ENCODE measurements around the gene SOS1.

SOS1 gene

GRCh38 chr2:39136799-39137198 lies 15.9 kb upstream of the SOS1 start:
- Histone ChIP-seq H3K4me3 (ENCODE audit: low read length) (no peak overlapping the region), H3K9me3 (ENCODE audit: control insufficient read depth, low read length) (no peaks in the 10 kb centered on the region), H3K27me3 (ENCODE audit: control insufficient read depth, insufficient read depth, low read length) (no peaks in the 10 kb centered on the region), H3K4me1 (ENCODE audit: control insufficient read depth, insufficient read depth, low read length) (no peaks in the 10 kb centered on the region), H3K36me3 (ENCODE audit: control insufficient read depth, insufficient read depth, low read length) (no peaks in the 10 kb centered on the region), H3K9ac (ENCODE audit: low read length) (no peak overlapping the region)

- Histone ChIP-seq H3K27me3 (ENCODE audit: control insufficient read depth, insufficient read depth, low read length) (no peaks in the 10 kb centered on the region), H3K9ac (ENCODE audit: low read length) (no peak overlapping the region), H3K9me3 (ENCODE audit: control insufficient read depth, low read length) (no peaks in the 10 kb centered on the region), H3K4me3 (ENCODE audit: low read length) (no peak overlapping the region), H3K36me3 (ENCODE audit: control insufficient read depth, insufficient read depth, low read length) (no peaks in the 10 kb centered on the region), H3K4me1 (ENCODE audit: control insufficient read depth, insufficient read depth, low read length) (no peaks in the 10 kb centered on the region)
These were observed 14.9 kb upstream of the SOS1 start for GRCh38 chr2:39135690-39136259.

- no peaks in the 10 kb centered on the region for H3K9me3 ChIP-seq (ENCODE audit: control insufficient read depth, low read length)
- no peaks in the 10 kb centered on the region for H3K36me3 ChIP-seq (ENCODE audit: control insufficient read depth, insufficient read depth, low read length)
- no peaks in the 10 kb centered on the region for H3K27me3 ChIP-seq (ENCODE audit: control insufficient read depth, insufficient read depth, low read length)
- no peak overlapping the region for H3K9ac ChIP-seq (ENCODE audit: low read length)
- no peak overlapping the region for H3K4me3 ChIP-seq (ENCODE audit: low read length)
- no peaks in the 10 kb centered on the region for H3K4me1 ChIP-seq (ENCODE audit: control insufficient read depth, insufficient read depth, low read length)
These were observed 12.5 kb upstream of the SOS1 start for GRCh38 chr2:39133215-39133851.

- no peak overlapping the region for H3K4me3 ChIP-seq (ENCODE audit: low read length)
These were observed 8.1 kb upstream of the SOS1 start for GRCh38 chr2:39128919-39129391.

GRCh38 chr2:39127973-39128372 lies 7.1 kb upstream of the SOS1 start:
- H3K9ac ChIP-seq (ENCODE audit: low read length) = no peak overlapping the region
- H3K36me3 ChIP-seq (ENCODE audit: control insufficient read depth, insufficient read depth, low read length) = no peaks in the 10 kb centered on the region
- H3K27me3 ChIP-seq (ENCODE audit: control insufficient read depth, insufficient read depth, low read length) = no peaks in the 10 kb centered on the region
- H3K9me3 ChIP-seq (ENCODE audit: control insufficient read depth, low read length) = no peaks in the 10 kb centered on the region
- peaks cover 1% of the 10 kb centered on the region for H3K4me1 ChIP-seq (ENCODE audit: control insufficient read depth, insufficient read depth, low read length)
- H3K4me3 ChIP-seq (ENCODE audit: low read length) = no peak overlapping the region

More at GRCh38 chr2:39128919-39129391, 8.1 kb upstream of the SOS1 start:
- no peaks in the 10 kb centered on the region for H3K9me3 ChIP-seq (ENCODE audit: control insufficient read depth, low read length)
- H3K36me3 ChIP-seq (ENCODE audit: control insufficient read depth, insufficient read depth, low read length) = no peaks in the 10 kb centered on the region
- H3K4me1 ChIP-seq (ENCODE audit: control insufficient read depth, insufficient read depth, low read length) = no peaks in the 10 kb centered on the region
- H3K9ac ChIP-seq (ENCODE audit: low read length) = no peak overlapping the region
- H3K27me3 ChIP-seq (ENCODE audit: control insufficient read depth, insufficient read depth, low read length) = no peaks in the 10 kb centered on the region

GRCh38 chr2:39124746-39125057 lies 3.9 kb upstream of the SOS1 start:
- H3K36me3 ChIP-seq (ENCODE audit: control insufficient read depth, insufficient read depth, low read length) = no peaks in the 10 kb centered on the region
- H3K27me3 ChIP-seq (ENCODE audit: control insufficient read depth, insufficient read depth, low read length) = no peaks in the 10 kb centered on the region
- H3K9ac ChIP-seq (ENCODE audit: low read length) = peak overlapping the region; percentile 84
- H3K4me3 ChIP-seq (ENCODE audit: low read length) = peak overlapping the region; percentile 81
- H3K9me3 ChIP-seq (ENCODE audit: control insufficient read depth, low read length) = no peaks in the 10 kb centered on the region
- H3K4me1 ChIP-seq (ENCODE audit: control insufficient read depth, insufficient read depth, low read length) = peaks cover 15% of the 10 kb centered on the region

- Histone ChIP-seq H3K9ac (ENCODE audit: low read length) (peak overlapping the region; percentile 84), H3K27me3 (ENCODE audit: control insufficient read depth, insufficient read depth, low read length) (no peaks in the 10 kb centered on the region), H3K4me3 (ENCODE audit: low read length) (peak overlapping the region; percentile 81), H3K9me3 (ENCODE audit: control insufficient read depth, low read length) (no peaks in the 10 kb centered on the region), H3K36me3 (ENCODE audit: control insufficient read depth, insufficient read depth, low read length) (no peaks in the 10 kb centered on the region), H3K4me1 (ENCODE audit: control insufficient read depth, insufficient read depth, low read length) (peaks cover 15% of the 10 kb centered on the region)
These were observed 3.3 kb upstream of the SOS1 start for GRCh38 chr2:39124000-39124745.

GRCh38 chr2:39123436-39123999 lies 2.7 kb upstream of the SOS1 start:
- Histone ChIP-seq H3K27me3 (ENCODE audit: control insufficient read depth, insufficient read depth, low read length) (no peaks in the 10 kb centered on the region), H3K4me3 (ENCODE audit: low read length) (peak overlapping the region; percentile 81), H3K9ac (ENCODE audit: low read length) (peak overlapping the region; percentile 84), H3K9me3 (ENCODE audit: control insufficient read depth, low read length) (no peaks in the 10 kb centered on the region), H3K36me3 (ENCODE audit: control insufficient read depth, insufficient read depth, low read length) (no peaks in the 10 kb centered on the region), H3K4me1 (ENCODE audit: control insufficient read depth, insufficient read depth, low read length) (peaks cover 19% of the 10 kb centered on the region)

- Histone ChIP-seq H3K4me3 (ENCODE audit: low read length) (peak overlapping the region; percentile 67), H3K4me1 (ENCODE audit: control insufficient read depth, insufficient read depth, low read length) (peaks cover 26% of the 10 kb centered on the region), H3K9ac (ENCODE audit: low read length) (peak overlapping the region; percentile 91), H3K27me3 (ENCODE audit: control insufficient read depth, insufficient read depth, low read length) (no peaks in the 10 kb centered on the region), H3K36me3 (ENCODE audit: control insufficient read depth, insufficient read depth, low read length) (no peaks in the 10 kb centered on the region), H3K9me3 (ENCODE audit: control insufficient read depth, low read length) (no peaks in the 10 kb centered on the region)
These were observed 742 bp upstream of the SOS1 start for GRCh38 chr2:39121523-39122063.

GRCh38 chr2:39120521-39120770 lies 405 bp downstream of the SOS1 start:
- H3K36me3 ChIP-seq (ENCODE audit: control insufficient read depth, insufficient read depth, low read length) = no peaks in the 10 kb centered on the region
- no peaks in the 10 kb centered on the region for H3K9me3 ChIP-seq (ENCODE audit: control insufficient read depth, low read length)
- H3K9ac ChIP-seq (ENCODE audit: low read length) = peak overlapping the region; percentile 91
- no peaks in the 10 kb centered on the region for H3K27me3 ChIP-seq (ENCODE audit: control insufficient read depth, insufficient read depth, low read length)
- peaks cover 26% of the 10 kb centered on the region for H3K4me1 ChIP-seq (ENCODE audit: control insufficient read depth, insufficient read depth, low read length)
- no peak overlapping the region for H3K4me3 ChIP-seq (ENCODE audit: low read length)

- peak overlapping the region; percentile 75 for H3K4me3 ChIP-seq (ENCODE audit: low read length)
- H3K27me3 ChIP-seq (ENCODE audit: control insufficient read depth, insufficient read depth, low read length) = no peaks in the 10 kb centered on the region
- no peaks in the 10 kb centered on the region for H3K36me3 ChIP-seq (ENCODE audit: control insufficient read depth, insufficient read depth, low read length)
- peaks cover 26% of the 10 kb centered on the region for H3K4me1 ChIP-seq (ENCODE audit: control insufficient read depth, insufficient read depth, low read length)
- H3K9ac ChIP-seq (ENCODE audit: low read length) = peak overlapping the region; percentile 72
- H3K9me3 ChIP-seq (ENCODE audit: control insufficient read depth, low read length) = no peaks in the 10 kb centered on the region
These were observed 925 bp downstream of the SOS1 start for GRCh38 chr2:39119732-39120520.
